Tibial nerve (tissue), 4 donors: ENCODE data around the gene MCC. TPM values are rescaled to one million over a fixed set of nuclear protein-coding genes. Genes with fewer than 3 reads are reported as not detected.

Experiments used
- DNase-seq, 2 donors: peaks; one replicate each; pipeline ENCODE4 v3.0.0-alpha.2; 2019; ENCODE audit warnings: low spot score in 2 of 2
- H3K27ac ChIP-seq, 4 donors: fragments of 200-600 bp; sonication (generic) in 3 of 4; one replicate each; pipeline ENCODE4 v1.5.1; 2017 to 2019; ENCODE audit warnings: mild to moderate bottlenecking in 1 of 4
- H3K27me3 ChIP-seq, 2 donors: fragments of 200-600 bp; sonication (generic) in 1 of 2; one replicate each; pipeline versions ENCODE4 v1.5.1 to v1.6.0; 2017 to 2019
- H3K36me3 ChIP-seq, 3 donors: fragments of 200-600 bp; sonication (generic); one replicate each; pipeline ENCODE4 v1.5.1; 2018 to 2019
- H3K4me1 ChIP-seq, 4 donors: fragments of 200-600 bp; sonication (generic) in 3 of 4; one replicate each; pipeline ENCODE4 v1.5.1; 2017 to 2019
- H3K4me3 ChIP-seq, 4 donors: fragments of 200-600 bp; sonication (generic) in 3 of 4; one replicate each; pipeline ENCODE4 v1.5.1; 2017 to 2019; ENCODE audit warnings: mild to moderate bottlenecking in 1 of 4, moderate library complexity in 1 of 4
- H3K9me3 ChIP-seq, 4 donors: fragments of 200-600 bp; sonication (generic) in 3 of 4; one replicate each; pipeline ENCODE4 v1.5.1; 2017 to 2019
- EP300 ChIP-seq, 2 donors: sonication (generic); formaldehyde crosslinking; IDR thresholded peaks; one replicate each; pipeline ENCODE4 v1.6.1; 2017; ENCODE audit warnings: antibody characterized with exemption in 2 of 2, mild to moderate bottlenecking in 1 of 2
- POLR2A ChIP-seq, 2 donors: fragments of 450-650 bp; IDR thresholded peaks; one replicate each; pipeline ENCODE4 v1.6.1; 2017; ENCODE audit warnings: antibody characterized with exemption in 2 of 2, mild to moderate bottlenecking in 2 of 2, moderate library complexity in 2 of 2
- WGBS, 2 donors: methylation state at CpG; one replicate each; pipeline ENCODE4 v1.1.5; 2018; 5-methylcytosine and 5-hydroxymethylcytosine counted together
- total RNA-seq, 4 donors: library from RNA; depleted of rRNA; stranded (reverse); fragments of >200 nt; gene quantifications; one replicate each; pipeline ENCODE4 v1.1.0, GENCODE V29; 2016
- TF ChIP-seq, protein P1 (sequence below), 5 experiments: fragments of 200-600 bp in 3 of 5; fragments of 450-650 bp in 2 of 5; sonication (generic) in 3 of 5; IDR thresholded peaks; one replicate each; pipeline ENCODE4 v1.5.1; 2016 to 2019; ENCODE audit warnings: antibody characterized with exemption in 5 of 5, mild to moderate bottlenecking in 3 of 5, moderate library complexity in 2 of 5

MCC gene
- total RNA-seq, 4 donors from 2014 or later: 55.5 to 122 (median 80.9) TPM

DNA sequence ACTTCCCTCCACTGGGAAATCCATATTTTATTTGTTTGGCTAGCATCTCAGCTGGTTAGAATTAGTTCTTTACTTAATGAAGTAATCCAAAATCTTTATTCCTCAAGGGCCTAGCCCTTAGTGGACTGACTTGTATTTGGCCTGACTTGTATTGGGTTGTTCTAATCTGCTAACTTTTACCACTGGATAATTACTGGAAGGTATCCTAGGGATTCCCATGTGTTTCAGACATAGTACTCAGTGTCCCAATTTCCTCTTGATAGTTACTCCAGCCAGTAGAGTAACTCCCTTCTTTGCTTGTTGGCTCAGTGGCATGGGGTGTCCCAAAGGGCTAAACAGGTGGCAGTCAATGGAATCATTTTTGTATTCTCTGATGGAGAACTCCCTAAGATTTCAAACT lies 355.7 kb downstream of the MCC start:
- DNase-seq: no peak
- Histone ChIP-seq H3K36me3 (no peaks in the 10 kb centered on the region), H3K4me3 (no peak overlapping the region), H3K9me3 (no peaks in the 10 kb centered on the region), H3K27me3 (no peaks in the 10 kb centered on the region), H3K4me1 (peaks cover 0 to 8% (median 2%) of the 10 kb centered on the region in 4 donors), H3K27ac (no peak overlapping the region)
- TF ChIP-seq EP300 (IDR thresholded peaks at IDR 0.05): peak in 1 of 2 donors; percentile 29
- TF ChIP-seq, protein P1, sequence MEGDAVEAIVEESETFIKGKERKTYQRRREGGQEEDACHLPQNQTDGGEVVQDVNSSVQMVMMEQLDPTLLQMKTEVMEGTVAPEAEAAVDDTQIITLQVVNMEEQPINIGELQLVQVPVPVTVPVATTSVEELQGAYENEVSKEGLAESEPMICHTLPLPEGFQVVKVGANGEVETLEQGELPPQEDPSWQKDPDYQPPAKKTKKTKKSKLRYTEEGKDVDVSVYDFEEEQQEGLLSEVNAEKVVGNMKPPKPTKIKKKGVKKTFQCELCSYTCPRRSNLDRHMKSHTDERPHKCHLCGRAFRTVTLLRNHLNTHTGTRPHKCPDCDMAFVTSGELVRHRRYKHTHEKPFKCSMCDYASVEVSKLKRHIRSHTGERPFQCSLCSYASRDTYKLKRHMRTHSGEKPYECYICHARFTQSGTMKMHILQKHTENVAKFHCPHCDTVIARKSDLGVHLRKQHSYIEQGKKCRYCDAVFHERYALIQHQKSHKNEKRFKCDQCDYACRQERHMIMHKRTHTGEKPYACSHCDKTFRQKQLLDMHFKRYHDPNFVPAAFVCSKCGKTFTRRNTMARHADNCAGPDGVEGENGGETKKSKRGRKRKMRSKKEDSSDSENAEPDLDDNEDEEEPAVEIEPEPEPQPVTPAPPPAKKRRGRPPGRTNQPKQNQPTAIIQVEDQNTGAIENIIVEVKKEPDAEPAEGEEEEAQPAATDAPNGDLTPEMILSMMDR (IDR thresholded peaks at IDR 0.05): no peak

DNA sequence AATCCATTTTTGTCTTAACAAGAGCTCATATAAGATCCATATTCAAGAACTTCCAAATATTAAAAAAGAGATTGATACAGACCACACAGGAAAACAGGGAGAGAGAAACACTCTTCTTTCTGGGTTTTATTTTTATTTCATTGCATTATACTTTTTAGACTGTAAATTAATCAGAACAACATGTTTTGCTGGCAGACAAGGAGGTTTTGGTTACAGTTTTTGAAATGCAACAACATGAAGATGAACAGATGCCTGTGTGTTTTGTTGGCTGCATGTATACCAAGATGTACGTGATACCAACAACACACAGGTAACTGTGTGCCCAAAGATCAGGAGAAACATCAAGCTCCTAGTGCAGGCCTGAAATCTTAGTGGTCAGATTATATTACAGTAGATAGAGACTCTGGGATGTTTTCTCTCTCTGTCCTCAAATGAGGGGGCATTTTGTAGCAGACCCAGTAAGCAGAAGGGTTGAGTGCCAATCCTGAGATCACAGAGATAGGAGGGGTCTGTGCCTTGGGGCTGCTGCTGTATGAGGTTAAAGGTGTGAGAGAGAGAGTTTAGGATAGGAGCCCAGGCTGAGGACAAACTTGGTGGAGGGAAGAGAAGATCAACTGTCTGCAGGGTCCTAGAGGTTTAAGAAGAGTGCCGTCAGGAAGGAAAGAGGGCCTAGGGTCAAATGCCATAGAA lies 359.5 kb downstream of the MCC start:
- H3K4me3 ChIP-seq: no peak overlapping the region
- WGBS, 2 donors: 37 to 39% methylated on average over 2 of the region's 2 CpGs
- TF ChIP-seq, protein P1 (IDR thresholded peaks at IDR 0.05): no peak
- TF ChIP-seq POLR2A (IDR thresholded peaks at IDR 0.05) (no peak), EP300 (IDR thresholded peaks at IDR 0.05) (no peak)

DNA sequence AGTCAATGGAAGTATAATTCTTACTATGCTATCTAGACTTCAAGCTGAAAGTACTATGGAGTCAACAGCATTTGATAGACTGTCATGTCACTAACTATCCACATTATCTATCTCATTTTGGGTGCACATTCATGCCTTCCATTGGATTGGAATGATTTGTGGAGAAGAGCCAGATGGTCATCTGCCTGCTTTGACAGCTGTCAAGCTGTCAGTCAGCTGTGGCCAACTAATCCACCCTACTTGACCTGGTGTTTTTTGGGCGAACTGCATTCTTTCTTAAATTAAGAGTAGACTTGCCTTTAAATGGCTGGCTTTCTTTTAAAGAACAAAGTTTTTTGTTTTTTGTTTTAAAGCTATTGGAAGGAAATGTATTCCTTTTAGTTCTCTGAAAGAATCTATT lies 360.2 kb downstream of the MCC start:
- no peak for DNase-seq
- H3K27me3 ChIP-seq: no peaks in the 10 kb centered on the region
- H3K27ac ChIP-seq: no peak overlapping the region
- H3K4me3 ChIP-seq: no peak overlapping the region
- peaks cover 0 to 32% (median under 1%) of the 10 kb centered on the region in 4 donors for H3K4me1 ChIP-seq
- no peaks in the 10 kb centered on the region for H3K36me3 ChIP-seq
- no peaks in the 10 kb centered on the region for H3K9me3 ChIP-seq
- TF ChIP-seq EP300 (IDR thresholded peaks at IDR 0.05): no peak
- WGBS, 2 donors: 66 to 86% methylated on average over 1 of the region's 1 CpG

More for the DNA sequence above, 359.5 kb downstream of the MCC start:
- Histone ChIP-seq H3K4me1 (peaks cover 0 to 26% (median 2%) of the 10 kb centered on the region in 4 donors), H3K9me3 (no peaks in the 10 kb centered on the region), H3K27ac (no peak overlapping the region), H3K36me3 (no peaks in the 10 kb centered on the region), H3K27me3 (no peaks in the 10 kb centered on the region)
- no peak for DNase-seq

DNA sequence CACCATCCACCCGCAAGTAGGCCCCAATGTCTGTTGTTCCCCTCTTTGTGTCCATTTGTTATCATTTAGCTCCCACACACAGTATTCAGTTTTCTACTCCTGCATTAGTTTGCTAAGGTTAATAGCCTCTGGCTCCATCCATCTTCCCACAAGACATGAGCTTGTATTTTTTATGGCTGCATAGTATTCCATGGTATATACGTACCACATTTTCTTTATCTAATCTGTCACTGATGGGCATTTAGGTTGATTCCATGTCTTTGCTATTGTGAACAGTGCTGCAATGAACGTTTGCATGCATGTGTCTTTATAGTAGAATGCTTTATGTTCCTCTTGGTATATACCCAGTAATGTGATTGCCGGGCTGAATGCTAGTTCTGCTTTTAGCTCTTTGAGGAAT lies 361.2 kb downstream of the MCC start:
- TF ChIP-seq EP300 (IDR thresholded peaks at IDR 0.05) (no peak), POLR2A (IDR thresholded peaks at IDR 0.05) (no peak)
- TF ChIP-seq, protein P1 (IDR thresholded peaks at IDR 0.05): no peak
- no peak for DNase-seq
- Histone ChIP-seq H3K9me3 (no peaks in the 10 kb centered on the region), H3K4me3 (no peak overlapping the region), H3K36me3 (no peaks in the 10 kb centered on the region), H3K27ac (no peak overlapping the region), H3K27me3 (no peaks in the 10 kb centered on the region), H3K4me1 (peaks cover 0 to 33% (median 0%) of the 10 kb centered on the region in 4 donors)
- 72 to 73% methylated on average over 4 of the region's 4 CpGs for WGBS, 2 donors

DNA sequence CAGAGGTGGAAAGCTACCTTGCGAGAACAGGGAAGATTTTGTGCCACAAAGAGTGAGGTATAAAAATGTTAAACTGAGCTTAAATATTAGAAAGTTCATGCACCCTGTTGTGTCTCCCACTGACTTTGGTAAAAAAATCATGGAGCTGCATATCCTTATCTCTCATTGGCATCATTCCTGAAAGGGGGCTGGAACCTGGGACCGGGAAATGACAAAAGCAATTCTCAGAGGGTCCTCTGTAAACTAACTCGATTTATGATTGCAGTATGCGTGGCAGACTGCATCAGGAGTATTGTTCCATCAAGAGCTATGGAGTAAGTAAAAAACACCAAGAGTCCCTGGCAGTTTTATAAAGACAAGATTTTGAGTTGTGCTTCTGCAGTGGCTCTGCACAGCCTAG lies 362.9 kb downstream of the MCC start:
- Histone ChIP-seq H3K36me3 (no peaks in the 10 kb centered on the region), H3K4me3 (no peak overlapping the region), H3K27me3 (no peaks in the 10 kb centered on the region), H3K27ac (no peak overlapping the region), H3K9me3 (no peaks in the 10 kb centered on the region), H3K4me1 (peaks cover 0 to 37% (median 0%) of the 10 kb centered on the region in 4 donors)
- TF ChIP-seq POLR2A (IDR thresholded peaks at IDR 0.05) (no peak), EP300 (IDR thresholded peaks at IDR 0.05) (no peak)
- TF ChIP-seq, protein P1 (IDR thresholded peaks at IDR 0.05): no peak
- DNase-seq: no peak
- 57 to 60% methylated on average over 4 of the region's 4 CpGs for WGBS, 2 donors
